Spleen (tissue), 7 donors: ENCODE results near the gene NDUFA7.
"Not testable (repeated sequence)": the region's sequence is repeated elsewhere in the genome, so short reads cannot be mapped to it uniquely, and the experiment has no call there.

Experiments
- CTCF ChIP-seq, 11 experiments: fragments of 200-600 bp in 7 of 11; fragments of 450-650 bp in 4 of 11; sonication (generic) in 4 of 11; IDR thresholded peaks in 8 of 11; conservative IDR thresholded peaks in 3 of 11; 1 replicate in 7 of 11; 2 replicates in 4 of 11; pipeline versions ENCODE4 v1.4.0 to v1.8.0; 2016 to 2021; ENCODE audit warnings: antibody characterized with exemption in 11 of 11, inconsistent platforms in 4 of 11, mild to moderate bottlenecking in 1 of 11
- POLR2A ChIP-seq, 3 donors: fragments of 450-650 bp; IDR thresholded peaks; one replicate each; pipeline ENCODE4 v1.5.1; 2017; ENCODE audit warnings: antibody characterized with exemption in 3 of 3, mild to moderate bottlenecking in 1 of 3
- POLR2AphosphoS5 ChIP-seq, 3 donors: sonication (generic); formaldehyde crosslinking; IDR thresholded peaks; one replicate each; pipeline ENCODE4 v1.5.1; 2017; ENCODE audit warnings: antibody characterized with exemption in 3 of 3
- donor health status: DM: no; HTN: no; CAD: no; lungs with moderate emphysema.
- donor health status: DM: no; HTN: no; CAD: no.
- donor health status: DM: no; HTN: no; CAD: no.

- not testable (repeated sequence) for TF ChIP-seq POLR2A (IDR thresholded peaks at IDR 0.05); CTCF (IDR thresholded peaks at IDR 0.05 in 8 of 11, conservative IDR thresholded peaks at IDR 0.05 in 3 of 11); POLR2AphosphoS5 (IDR thresholded peaks at IDR 0.05)
Measured at GRCh38 chr19:8352845-8353244, 31.7 kb upstream of the NDUFA7 start.
